Measurements from ENCODE around the gene SLAMF6. TPM values are rescaled to one million over a fixed set of nuclear protein-coding genes. Genes with fewer than 3 reads are reported as not detected.

The SLAMF6 gene
- total and polyA plus RNA-seq, 5 donors from 2014 or later = 60.0 to 163 (median 127) TPM

GRCh38 chr1:160437432-160438316 is 85.4 kb downstream of the SLAMF6 start:
- DNase-seq (peak in 2 of 3 donors; percentile 57 to 84), ATAC-seq (ENCODE audit: low read depth in 2 of 2) (peak; percentile 83)
- Mint-ChIP-seq H3K9me3 (peaks cover 0 to 6% (median 0%) of the 10 kb centered on the region in 7 donors), H3K4me3 (peak overlapping the region; percentile 17 to 94 (median 82)), H3K4me1 (peaks cover 11 to 36% (median 31%) of the 10 kb centered on the region in 4 donors), H3K36me3 (no peaks in the 10 kb centered on the region), H3K27me3 (no peaks in the 10 kb centered on the region), H3K27ac (peak overlapping the region; percentile 96 to 99 (median 97))
- no peaks in the 10 kb centered on the region for H3K27me3 ChIP-seq (ENCODE audit: control insufficient read depth, insufficient read depth, low read length)
- no peaks in the 10 kb centered on the region for H3K9me3 ChIP-seq (ENCODE audit: control insufficient read depth in 2 of 2, low read length in 2 of 2)
- H3K36me3 ChIP-seq (ENCODE audit: control insufficient read depth, insufficient read depth, low read length) = no peaks in the 10 kb centered on the region
- peak overlapping the region; percentile 75 for H3K27ac ChIP-seq (ENCODE audit: insufficient read depth, low read length, poor library complexity, severe bottlenecking)
- peaks cover 26% of the 10 kb centered on the region for H3K4me1 ChIP-seq (ENCODE audit: control insufficient read depth, insufficient read depth, low read length, poor library complexity, severe bottlenecking)
- H3K4me3 ChIP-seq (ENCODE audit: low read depth, low read length) = peak overlapping the region; percentile 67

DNA sequence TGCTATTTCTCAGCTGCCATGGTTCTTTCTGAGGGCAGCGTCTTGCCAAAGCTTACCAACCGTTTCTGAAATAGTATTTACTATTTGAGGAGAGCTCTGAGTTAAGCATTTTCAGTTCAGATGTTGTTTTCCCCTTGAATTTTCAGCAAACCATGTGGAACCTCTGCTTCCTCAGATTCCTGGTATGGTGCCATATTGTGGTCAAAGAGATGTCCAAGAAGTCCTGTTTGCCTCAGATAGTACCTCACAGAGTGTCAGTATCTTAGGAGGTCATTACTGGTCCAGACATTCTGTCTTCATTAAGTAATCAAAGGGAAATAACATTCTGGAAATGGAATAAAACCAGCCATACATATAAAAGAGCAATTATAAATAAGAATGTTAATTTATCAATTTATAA is 86.1 kb downstream of the SLAMF6 start:
- peak overlapping the region; percentile 67 for H3K4me3 ChIP-seq (ENCODE audit: low read depth, low read length)
- H3K27me3 ChIP-seq (ENCODE audit: control insufficient read depth, insufficient read depth, low read length) = no peaks in the 10 kb centered on the region
- Mint-ChIP-seq H3K4me3 (peak overlapping the region in 1 of 4 donors; percentile 44), H3K36me3 (no peaks in the 10 kb centered on the region), H3K9me3 (peaks cover 0 to 6% (median 0%) of the 10 kb centered on the region in 7 donors), H3K27ac (peak overlapping the region; percentile 82 to 99 (median 96)), H3K27me3 (no peaks in the 10 kb centered on the region), H3K4me1 (peaks cover 16 to 43% (median 37%) of the 10 kb centered on the region in 4 donors)
- peaks cover 33% of the 10 kb centered on the region for H3K4me1 ChIP-seq (ENCODE audit: control insufficient read depth, insufficient read depth, low read length, poor library complexity, severe bottlenecking)
- H3K9me3 ChIP-seq (ENCODE audit: control insufficient read depth in 2 of 2, low read length in 2 of 2) = no peaks in the 10 kb centered on the region
- H3K36me3 ChIP-seq (ENCODE audit: control insufficient read depth, insufficient read depth, low read length) = no peaks in the 10 kb centered on the region
- DNase-seq (no peak), ATAC-seq (ENCODE audit: low read depth in 2 of 2) (no peak)
- H3K27ac ChIP-seq (ENCODE audit: insufficient read depth, low read length, poor library complexity, severe bottlenecking) = peak overlapping the region; percentile 75

Other genes with a start within 250 kb of the SLAMF6 start
- 44.4 TPM for gene PEX19, start 238.1 kb downstream of the SLAMF6 start, total RNA-seq
- gene PEX19, start 238.1 kb downstream of the SLAMF6 start, polyA plus RNA-seq = 10 to 100 TPM; 55.6 to 61.5 (median 58.8) TPM
- 150 TPM for gene COPA, start 180.0 kb downstream of the SLAMF6 start, total RNA-seq
- 100 to 1,000 TPM; 121 to 140 (median 133) TPM for gene COPA, start 180.0 kb downstream of the SLAMF6 start, polyA plus RNA-seq
- 80.5 TPM for gene NCSTN, start 179.9 kb downstream of the SLAMF6 start, total RNA-seq
- 10 to 100 TPM; 59.3 to 66.3 (median 60.7) TPM for gene NCSTN, start 179.9 kb downstream of the SLAMF6 start, polyA plus RNA-seq
- not detected for gene NHLH1, start 156.2 kb downstream of the SLAMF6 start, total RNA-seq
- under 1 TPM in 1 of 4 donors, not detected in 3; 0.06 TPM for gene NHLH1, start 156.2 kb downstream of the SLAMF6 start, polyA plus RNA-seq
- 0.07 TPM for gene VANGL2, start 122.7 kb downstream of the SLAMF6 start, total RNA-seq
- not detected for gene VANGL2, start 122.7 kb downstream of the SLAMF6 start, polyA plus RNA-seq
- gene CD84, start 56.2 kb upstream of the SLAMF6 start, total RNA-seq = 135 TPM
- 10 to 100 TPM; 20.7 to 36.4 (median 27.1) TPM for gene CD84, start 56.2 kb upstream of the SLAMF6 start, polyA plus RNA-seq
- gene SLAMF1, start 123.8 kb upstream of the SLAMF6 start, total RNA-seq = 70.3 TPM
- 10 to 100 TPM; 33.5 to 45.4 (median 39.5) TPM for gene SLAMF1, start 123.8 kb upstream of the SLAMF6 start, polyA plus RNA-seq
- gene CD48, start 188.6 kb upstream of the SLAMF6 start, total RNA-seq = 290 TPM
- 100 to 1,000 TPM; 196 to 269 (median 240) TPM for gene CD48, start 188.6 kb upstream of the SLAMF6 start, polyA plus RNA-seq
- 0.76 TPM for gene SLAMF7, start 216.0 kb upstream of the SLAMF6 start, total RNA-seq
- gene SLAMF7, start 216.0 kb upstream of the SLAMF6 start, polyA plus RNA-seq = under 1 TPM; 0.07 to 0.88 (median 0.15) TPM